Neural progenitor cell (in vitro differentiated cells): ENCODE results near the gene CBX8.

Experiments
- CTCF ChIP-seq: fragments of 200-600 bp; sonication (generic); IDR thresholded peaks from 2 replicates; pipeline ENCODE4 v1.5.1; 2017; ENCODE audit warnings: antibody characterized with exemption, mild to moderate bottlenecking
- EZH2 ChIP-seq: fragments of 200-600 bp; sonication (generic); IDR thresholded peaks from 2 replicates; pipeline ENCODE4 v1.6.1; 2017; ENCODE audit warnings: antibody characterized with exemption, mild to moderate bottlenecking, moderate library complexity
- EZH2phosphoT487 ChIP-seq: fragments of 200-600 bp; sonication (generic); IDR thresholded peaks from 2 replicates; pipeline ENCODE4 v1.6.1; 2017; ENCODE audit warnings: antibody characterized with exemption

- TF ChIP-seq CTCF (no peak), EZH2phosphoT487 (no peak), EZH2 (no peak)
Observed at GRCh38 chr17:79810130-79811010, 13.5 kb upstream of the CBX8 start.
